Suppressor macrophage (primary cell): ENCODE measurements around the gene NIBAN1.

Experiments
- DNase-seq, 4 experiments: peaks; one replicate each; pipeline ENCODE4 v3.0.0-alpha.2; 2020 to 2022

The NIBAN1 gene

DNA sequence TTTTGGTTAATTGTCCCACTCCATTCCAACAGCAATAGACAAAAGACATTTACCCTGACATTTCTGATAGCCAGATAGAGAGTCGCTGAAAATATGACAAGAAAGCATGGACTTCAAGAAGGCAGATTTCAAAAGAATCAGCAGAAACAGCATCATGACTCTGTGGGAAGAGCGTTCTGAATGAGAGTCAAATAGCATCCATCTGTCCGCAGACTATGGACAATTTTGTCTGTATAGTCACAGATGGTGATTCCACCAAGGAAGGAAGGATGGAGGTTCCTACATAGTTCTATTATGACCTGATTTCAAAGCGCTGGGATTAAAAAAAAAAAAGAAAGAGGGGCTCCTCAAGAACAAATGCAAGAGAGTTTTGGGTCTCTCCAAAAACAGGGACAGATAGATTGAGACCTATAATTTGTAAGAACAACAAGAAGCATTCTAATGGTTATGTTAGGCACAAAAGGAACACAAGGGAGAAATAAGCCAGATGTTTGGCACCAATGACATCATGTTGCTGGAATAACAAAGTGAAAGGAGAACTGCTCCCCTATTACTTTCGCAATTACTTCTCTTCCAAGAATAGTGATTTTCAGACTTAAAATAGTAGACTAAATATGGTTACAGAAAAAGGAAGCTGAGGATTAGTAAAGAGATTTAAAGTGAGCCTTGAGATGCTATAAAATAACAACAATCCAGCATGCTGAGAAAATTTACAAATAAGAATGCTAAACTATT, 28.5 kb downstream of the NIBAN1 start:
- peak; percentile 47 to 89 (median 76) for DNase-seq

GRCh38 chr1:184945029-184945428, 29.3 kb downstream of the NIBAN1 start:
- peak; percentile 45 to 84 (median 70) for DNase-seq

- no peak for DNase-seq
Measured at GRCh38 chr1:184943998-184944397, 30.3 kb downstream of the NIBAN1 start.

- DNase-seq = no peak
Measured at GRCh38 chr1:184941735-184942134, 32.6 kb downstream of the NIBAN1 start.

DNA sequence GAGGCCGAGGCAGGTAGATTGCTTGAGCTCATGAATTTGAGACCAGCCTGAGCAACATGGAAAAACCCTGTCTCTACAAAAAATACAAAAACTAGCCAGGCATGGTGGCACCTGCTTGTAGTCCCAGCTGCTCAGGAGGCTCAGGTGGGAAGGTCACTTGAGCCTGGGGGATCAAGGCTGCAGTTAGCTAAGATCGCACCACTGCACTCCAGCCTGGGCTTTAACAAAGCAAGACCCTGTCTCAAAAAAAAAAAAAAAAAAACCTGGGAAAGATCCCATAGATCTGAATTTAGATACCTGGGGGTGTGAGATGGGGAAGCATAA, 32.9 kb downstream of the NIBAN1 start:
- no peak for DNase-seq

- no peak for DNase-seq
Measured at GRCh38 chr1:184940694-184941409, 33.5 kb downstream of the NIBAN1 start.

- DNase-seq = no peak
Measured at GRCh38 chr1:184940226-184940625, 34.1 kb downstream of the NIBAN1 start.

DNA sequence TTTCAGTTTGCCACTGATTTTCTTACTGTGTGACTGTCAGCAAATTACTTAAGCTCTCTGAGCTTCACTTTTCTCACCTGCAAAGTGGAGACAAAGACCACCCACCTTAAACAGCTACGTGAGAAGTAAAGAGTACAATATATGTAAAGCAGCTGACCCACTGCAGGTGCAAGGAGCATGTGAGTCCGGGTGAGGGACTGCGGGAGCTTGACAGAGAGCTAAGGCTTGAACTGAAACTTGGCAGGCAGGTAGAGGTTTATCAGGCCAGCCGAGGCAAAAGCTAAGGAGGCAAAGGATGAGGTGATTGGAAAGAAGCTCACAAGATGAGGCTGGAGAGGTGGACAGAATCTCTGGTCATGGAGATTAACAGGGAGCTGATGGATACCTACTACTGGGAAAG, 36.6 kb downstream of the NIBAN1 start:
- DNase-seq = no peak

- no peak for DNase-seq
Measured at GRCh38 chr1:184935920-184936798, 38.1 kb downstream of the NIBAN1 start.

- no peak for DNase-seq
Measured at GRCh38 chr1:184933944-184934343, 40.4 kb downstream of the NIBAN1 start.

DNA sequence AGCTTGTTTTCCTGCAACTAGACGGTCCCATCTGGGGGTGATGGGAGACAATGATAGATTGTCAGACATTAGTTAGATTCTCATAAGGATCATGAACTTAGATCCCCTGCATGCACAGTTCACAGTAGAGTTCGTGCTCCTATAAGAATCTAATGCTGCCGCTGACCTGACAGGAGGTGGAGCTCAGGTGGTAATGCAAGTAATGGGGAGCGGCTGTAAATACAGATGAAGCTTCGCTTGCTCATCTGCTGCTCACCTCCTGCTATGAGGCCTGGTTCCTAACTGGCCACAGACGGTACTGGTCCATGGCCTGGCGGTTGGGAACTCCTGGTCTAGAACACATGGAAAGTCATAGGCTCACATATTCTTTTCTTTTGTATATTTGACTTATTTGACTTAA, 42.0 kb downstream of the NIBAN1 start:
- no peak for DNase-seq

DNA sequence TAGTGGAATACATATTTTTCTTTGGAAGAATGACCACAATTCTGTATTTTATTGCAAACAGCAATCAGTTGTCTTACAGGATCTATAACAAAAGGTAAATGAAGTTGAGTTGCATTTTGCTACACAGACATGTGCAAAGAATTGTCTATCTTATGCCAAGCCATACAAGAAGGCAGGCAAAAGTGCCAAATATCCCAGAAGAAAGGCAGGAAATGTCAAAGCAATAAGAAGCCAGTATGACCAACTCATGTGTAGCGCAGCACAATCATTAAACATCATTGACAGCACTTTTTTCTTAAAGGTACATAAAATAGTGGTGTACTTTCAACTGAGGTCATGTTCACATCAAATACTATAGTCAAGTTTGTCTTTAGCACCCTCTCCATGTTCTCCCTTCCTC, 42.7 kb downstream of the NIBAN1 start:
- no peak for DNase-seq

DNA sequence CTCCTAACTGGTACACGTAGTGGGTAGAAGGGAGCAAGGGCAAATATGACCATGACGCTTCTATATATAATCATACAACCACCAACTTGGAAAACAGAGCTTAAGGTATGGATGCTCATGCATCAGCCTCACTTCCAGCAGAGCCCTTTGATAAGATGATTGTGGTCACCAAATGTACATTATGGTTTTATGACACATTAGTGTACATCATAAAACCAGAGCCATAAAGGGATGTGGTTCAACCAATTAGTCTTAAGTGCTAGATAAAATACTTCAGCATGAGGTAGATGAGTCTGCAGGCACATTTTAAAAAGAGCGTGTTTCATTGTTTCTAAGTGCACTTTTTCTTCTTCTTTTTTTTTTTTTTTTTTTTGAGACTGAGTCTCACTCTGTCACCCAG, 43.7 kb downstream of the NIBAN1 start:
- DNase-seq = no peak

DNA sequence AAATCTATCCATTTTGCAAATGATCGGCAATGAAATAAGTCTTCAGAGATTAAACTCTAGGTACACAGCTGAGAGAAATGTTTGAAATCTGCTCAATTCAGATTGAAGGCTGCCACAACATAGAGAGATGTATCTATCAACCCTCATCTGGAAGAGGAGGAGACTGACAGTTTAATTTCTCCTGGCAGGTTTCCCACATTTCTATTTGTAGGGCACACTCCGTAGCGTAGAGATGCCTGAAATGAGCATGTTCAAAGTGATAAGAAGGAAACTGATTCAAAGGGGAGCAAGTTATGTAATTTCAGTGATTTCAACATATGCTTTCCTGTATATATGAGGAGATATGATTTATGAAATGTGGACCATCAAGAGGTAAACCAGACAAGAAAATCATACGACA, 44.1 kb downstream of the NIBAN1 start:
- DNase-seq = no peak

GRCh38 chr1:184929711-184930202, 44.6 kb downstream of the NIBAN1 start:
- no peak for DNase-seq

- DNase-seq = no peak
Measured at GRCh38 chr1:184928394-184928793, 45.9 kb downstream of the NIBAN1 start.
